Neural progenitor cell (in vitro differentiated cells): ENCODE results near the gene MYO10. TPM values are rescaled to one million over a fixed set of nuclear protein-coding genes. Genes with fewer than 3 reads are reported as not detected.

Experiments
- DNase-seq: peaks from one replicate; pipeline ENCODE4 v3.0.0-alpha.2; 2016; ENCODE audit warnings: low spot score
- H2AFZ ChIP-seq: fragments of 200-600 bp; sonication (generic); replicated peaks from 2 replicates; pipeline ENCODE4 v1.6.1; 2016; ENCODE audit warnings: antibody characterized with exemption
- H3F3A ChIP-seq: fragments of 200-600 bp; sonication (generic); 2 replicates; pipeline ENCODE4 v1.6.1; 2016; ENCODE audit warnings: antibody characterized with exemption, low read depth
- H3K27ac ChIP-seq: fragments of 200-600 bp; sonication (generic); 2 replicates; pipeline ENCODE4 v1.5.1; 2016; ENCODE audit warnings: mild to moderate bottlenecking
- H3K27me3 ChIP-seq: fragments of 200-600 bp; sonication (generic); 2 replicates; pipeline ENCODE4 v1.6.1; 2016; ENCODE audit warnings: mild to moderate bottlenecking, moderate library complexity
- H3K36me3 ChIP-seq: fragments of 200-600 bp; sonication (generic); 2 replicates; pipeline ENCODE4 v1.5.1; 2016
- H3K4me1 ChIP-seq: fragments of 200-600 bp; sonication (generic); 2 replicates; pipeline ENCODE4 v1.6.1; 2016; ENCODE audit warnings: mixed run types
- H3K4me2 ChIP-seq: fragments of 200-600 bp; sonication (generic); 2 replicates; pipeline ENCODE4 v1.6.1; 2016
- H3K4me3 ChIP-seq: fragments of 200-600 bp; sonication (generic); 2 replicates; pipeline ENCODE4 v1.5.1; 2016
- H3K79me2 ChIP-seq: fragments of 200-600 bp; sonication (generic); 2 replicates; pipeline ENCODE4 v1.6.1; 2016; ENCODE audit warnings: low read depth
- H3K9ac ChIP-seq: fragments of 200-600 bp; sonication (generic); 2 replicates; pipeline ENCODE4 v1.6.1; 2016
- H3K9me3 ChIP-seq: fragments of 200-600 bp; sonication (generic); 2 replicates; pipeline ENCODE4 v1.5.1; 2016; ENCODE audit warnings: low read depth
- H4K20me1 ChIP-seq: fragments of 200-600 bp; sonication (generic); 2 replicates; pipeline ENCODE4 v1.6.1; 2016; ENCODE audit warnings: low read depth
- H3K27ac Mint-ChIP-seq: 3 replicates; pipeline ENCODE4 v1.8.0; 2021; ENCODE audit warnings: mixed read lengths
- H3K27me3 Mint-ChIP-seq: 2 replicates; pipeline ENCODE4 v1.8.0; 2022; ENCODE audit warnings: low read depth, mild to moderate bottlenecking, inconsistent platforms, moderate library complexity, mixed read lengths; ENCODE audit not compliant: insufficient read depth
- H3K36me3 Mint-ChIP-seq: 3 replicates; pipeline ENCODE4 v1.8.0; 2021; ENCODE audit warnings: mixed read lengths
- H3K4me1 Mint-ChIP-seq: 3 replicates; pipeline ENCODE4 v1.8.0; 2021; ENCODE audit warnings: mixed read lengths
- H3K4me3 Mint-ChIP-seq: 3 replicates; pipeline ENCODE4 v1.8.0; 2021; ENCODE audit warnings: mild to moderate bottlenecking, moderate library complexity, mixed read lengths
- H3K9me3 Mint-ChIP-seq: 3 replicates; pipeline ENCODE4 v1.8.0; 2020; ENCODE audit warnings: mixed read lengths
- EZH2 ChIP-seq: fragments of 200-600 bp; sonication (generic); IDR thresholded peaks from 2 replicates; pipeline ENCODE4 v1.6.1; 2017; ENCODE audit warnings: antibody characterized with exemption, mild to moderate bottlenecking, moderate library complexity
- EZH2phosphoT487 ChIP-seq: fragments of 200-600 bp; sonication (generic); IDR thresholded peaks from 2 replicates; pipeline ENCODE4 v1.6.1; 2017; ENCODE audit warnings: antibody characterized with exemption
- total RNA-seq: library from RNA; depleted of rRNA; stranded (reverse); fragments of >200 nt; gene quantifications from 2 replicates; pipeline ENCODE4 v1.2.3, GENCODE V29; 2015; ENCODE audit warnings: low replicate concordance
- TF ChIP-seq, protein P1 (sequence below): fragments of 200-600 bp; sonication (generic); IDR thresholded peaks from 2 replicates; pipeline ENCODE4 v1.5.1; 2017; ENCODE audit warnings: antibody characterized with exemption, mild to moderate bottlenecking

The MYO10 gene
- total RNA-seq, 1 donor from 2014 or later: 39.1 TPM

GRCh38 chr5:16704945-16705344 is 231.1 kb downstream of the MYO10 start:
- Mint-ChIP-seq H3K36me3 (peaks cover 72% of the 10 kb centered on the region), H3K27me3 (peaks cover 5% of the 10 kb centered on the region), H3K4me3 (no peak overlapping the region), H3K27ac (peak overlapping the region; percentile 3), H3K4me1 (peaks cover 13% of the 10 kb centered on the region), H3K9me3 (no peaks in the 10 kb centered on the region)
- TF ChIP-seq, protein P1, sequence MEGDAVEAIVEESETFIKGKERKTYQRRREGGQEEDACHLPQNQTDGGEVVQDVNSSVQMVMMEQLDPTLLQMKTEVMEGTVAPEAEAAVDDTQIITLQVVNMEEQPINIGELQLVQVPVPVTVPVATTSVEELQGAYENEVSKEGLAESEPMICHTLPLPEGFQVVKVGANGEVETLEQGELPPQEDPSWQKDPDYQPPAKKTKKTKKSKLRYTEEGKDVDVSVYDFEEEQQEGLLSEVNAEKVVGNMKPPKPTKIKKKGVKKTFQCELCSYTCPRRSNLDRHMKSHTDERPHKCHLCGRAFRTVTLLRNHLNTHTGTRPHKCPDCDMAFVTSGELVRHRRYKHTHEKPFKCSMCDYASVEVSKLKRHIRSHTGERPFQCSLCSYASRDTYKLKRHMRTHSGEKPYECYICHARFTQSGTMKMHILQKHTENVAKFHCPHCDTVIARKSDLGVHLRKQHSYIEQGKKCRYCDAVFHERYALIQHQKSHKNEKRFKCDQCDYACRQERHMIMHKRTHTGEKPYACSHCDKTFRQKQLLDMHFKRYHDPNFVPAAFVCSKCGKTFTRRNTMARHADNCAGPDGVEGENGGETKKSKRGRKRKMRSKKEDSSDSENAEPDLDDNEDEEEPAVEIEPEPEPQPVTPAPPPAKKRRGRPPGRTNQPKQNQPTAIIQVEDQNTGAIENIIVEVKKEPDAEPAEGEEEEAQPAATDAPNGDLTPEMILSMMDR: no peak
- TF ChIP-seq EZH2phosphoT487 (no peak), EZH2 (no peak)
- Histone ChIP-seq H3K4me1 (peaks cover 17% of the 10 kb centered on the region), H3K4me3 (no peak overlapping the region), H2AFZ (no peak overlapping the region), H3K79me2 (peaks cover 64% of the 10 kb centered on the region), H3K36me3 (peaks cover 34% of the 10 kb centered on the region), H3K4me2 (no peak overlapping the region), H4K20me1 (peaks cover 12% of the 10 kb centered on the region), H3K9ac (no peak overlapping the region), H3K27me3 (no peaks in the 10 kb centered on the region), H3K27ac (peak overlapping the region; percentile 94), H3K9me3 (no peaks in the 10 kb centered on the region), H3F3A (peaks cover 34% of the 10 kb centered on the region)
- DNase-seq: no peak

GRCh38 chr5:16702964-16703363 is 233.1 kb downstream of the MYO10 start:
- Histone ChIP-seq H3K36me3 (peaks cover 21% of the 10 kb centered on the region), H3K27me3 (no peaks in the 10 kb centered on the region), H3K4me1 (peaks cover 17% of the 10 kb centered on the region), H3K9me3 (no peaks in the 10 kb centered on the region), H3K4me3 (no peak overlapping the region), H4K20me1 (peaks cover 15% of the 10 kb centered on the region), H2AFZ (no peak overlapping the region), H3F3A (peaks cover 34% of the 10 kb centered on the region), H3K79me2 (peaks cover 66% of the 10 kb centered on the region), H3K4me2 (peak overlapping the region; percentile 63), H3K9ac (no peak overlapping the region), H3K27ac (peak overlapping the region; percentile 94)
- H3K27ac Mint-ChIP-seq: no peak overlapping the region
- peaks cover 9% of the 10 kb centered on the region for H3K4me1 Mint-ChIP-seq
- H3K4me3 Mint-ChIP-seq: no peak overlapping the region
- no peaks in the 10 kb centered on the region for H3K9me3 Mint-ChIP-seq
- peaks cover 69% of the 10 kb centered on the region for H3K36me3 Mint-ChIP-seq
- peak; percentile 48 for DNase-seq
- peaks cover 5% of the 10 kb centered on the region for H3K27me3 Mint-ChIP-seq
- peak; percentile 49 for TF ChIP-seq EZH2phosphoT487
- TF ChIP-seq, protein P1: no peak

DNA sequence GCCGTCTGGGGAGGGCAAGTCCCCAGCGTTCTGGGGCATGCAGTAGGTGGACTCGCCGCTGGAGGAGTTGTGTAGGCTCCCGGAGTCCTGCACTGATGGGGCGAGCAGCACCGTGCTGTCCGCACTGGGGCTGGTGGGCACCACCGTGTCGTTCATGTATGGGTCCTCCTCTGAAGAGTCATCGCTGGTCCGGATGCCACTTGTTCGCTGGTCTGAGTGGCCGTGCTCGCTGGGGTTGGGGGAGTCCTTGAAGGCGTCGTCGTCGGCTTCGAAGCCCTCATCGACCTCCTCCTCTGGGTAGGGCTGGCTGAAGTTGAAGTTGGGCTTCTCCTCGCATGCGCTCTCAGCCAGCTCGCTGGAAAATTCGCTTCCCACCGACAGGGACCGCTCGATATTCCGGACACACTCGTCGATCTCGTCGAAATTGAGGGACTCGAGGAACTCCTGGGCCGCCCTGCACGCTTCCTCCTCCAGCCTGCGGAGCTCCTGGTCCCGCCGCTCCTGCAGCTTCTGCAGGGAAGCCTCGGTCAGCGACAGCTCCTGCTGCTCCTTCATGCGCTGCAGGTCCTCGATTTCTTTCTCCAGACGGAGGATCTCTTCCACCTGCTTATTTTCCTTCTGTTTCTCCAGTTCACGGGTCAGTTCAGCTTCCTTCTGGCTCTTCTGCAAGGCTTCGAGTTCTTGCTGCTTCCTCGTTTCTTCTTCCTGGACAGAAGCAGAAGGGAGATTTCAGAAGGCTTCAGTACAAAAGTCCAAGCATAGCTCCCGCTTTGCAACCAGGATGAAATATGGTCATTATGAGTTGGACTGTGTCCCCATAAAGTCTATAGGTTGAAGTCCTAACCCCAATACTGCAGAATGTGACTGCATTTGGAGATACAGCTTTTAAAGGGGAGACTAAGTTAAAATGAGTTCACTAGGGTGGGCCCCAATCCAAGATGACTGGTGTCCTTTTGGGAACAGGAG is 234.7 kb downstream of the MYO10 start:
- Histone ChIP-seq H3K27me3 (no peaks in the 10 kb centered on the region), H3K79me2 (peaks cover 71% of the 10 kb centered on the region), H4K20me1 (peaks cover 16% of the 10 kb centered on the region), H3K4me2 (no peak overlapping the region), H3K9ac (no peak overlapping the region), H3K4me3 (no peak overlapping the region), H3K36me3 (peaks cover 26% of the 10 kb centered on the region), H3K27ac (no peak overlapping the region), H3K4me1 (peaks cover 17% of the 10 kb centered on the region), H3K9me3 (no peaks in the 10 kb centered on the region), H2AFZ (no peak overlapping the region), H3F3A (peaks cover 34% of the 10 kb centered on the region)
- H3K27ac Mint-ChIP-seq: no peak overlapping the region
- H3K4me3 Mint-ChIP-seq: no peak overlapping the region
- no peak for DNase-seq
- H3K4me1 Mint-ChIP-seq: peaks cover 11% of the 10 kb centered on the region
- TF ChIP-seq EZH2: no peak
- no peaks in the 10 kb centered on the region for H3K27me3 Mint-ChIP-seq
- H3K9me3 Mint-ChIP-seq: no peaks in the 10 kb centered on the region
- peaks cover 66% of the 10 kb centered on the region for H3K36me3 Mint-ChIP-seq

DNA sequence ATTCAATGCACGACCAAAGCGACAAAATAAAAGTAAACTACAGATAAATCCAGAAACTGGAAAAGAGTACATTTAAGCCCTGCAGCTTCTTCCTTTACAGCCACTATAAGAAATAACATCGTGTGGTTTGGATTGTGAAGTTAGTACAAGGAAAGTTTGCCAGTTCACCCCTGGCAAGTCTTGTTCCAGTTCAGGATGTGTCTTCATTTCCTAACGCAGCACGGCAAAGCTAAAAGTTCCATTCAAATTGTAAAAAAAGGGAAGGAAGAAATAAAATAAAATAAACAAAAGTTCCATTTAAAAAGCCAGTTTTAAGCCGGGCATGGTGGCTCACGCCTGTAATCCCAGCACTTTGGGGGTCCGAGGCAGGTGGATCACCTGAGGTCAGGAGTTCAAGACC is 236.0 kb downstream of the MYO10 start:
- no peak for DNase-seq
- Histone ChIP-seq H3K9me3 (no peaks in the 10 kb centered on the region), H3K9ac (no peak overlapping the region), H3K36me3 (peaks cover 28% of the 10 kb centered on the region), H3K27ac (no peak overlapping the region), H3K4me2 (no peak overlapping the region), H3F3A (peaks cover 34% of the 10 kb centered on the region), H3K79me2 (peaks cover 78% of the 10 kb centered on the region), H3K4me1 (peaks cover 17% of the 10 kb centered on the region), H4K20me1 (peaks cover 27% of the 10 kb centered on the region), H3K4me3 (no peak overlapping the region), H2AFZ (no peak overlapping the region), H3K27me3 (no peaks in the 10 kb centered on the region)
- no peak for TF ChIP-seq EZH2
- no peak for TF ChIP-seq EZH2phosphoT487
- TF ChIP-seq, protein P1: no peak
- Mint-ChIP-seq H3K27ac (no peak overlapping the region), H3K9me3 (no peaks in the 10 kb centered on the region), H3K36me3 (peaks cover 67% of the 10 kb centered on the region), H3K27me3 (no peaks in the 10 kb centered on the region), H3K4me3 (no peak overlapping the region), H3K4me1 (peaks cover 9% of the 10 kb centered on the region)
